GM21786 (cell line): ENCODE results near the gene SCAF11.

ENCODE experiments used
- ATAC-seq: cut with Tn5 transposase; IDR thresholded peaks from one replicate; pipeline ENCODE4 v1.9.1; 2021; ENCODE audit not compliant: unreplicated experiment

The SCAF11 gene

DNA sequence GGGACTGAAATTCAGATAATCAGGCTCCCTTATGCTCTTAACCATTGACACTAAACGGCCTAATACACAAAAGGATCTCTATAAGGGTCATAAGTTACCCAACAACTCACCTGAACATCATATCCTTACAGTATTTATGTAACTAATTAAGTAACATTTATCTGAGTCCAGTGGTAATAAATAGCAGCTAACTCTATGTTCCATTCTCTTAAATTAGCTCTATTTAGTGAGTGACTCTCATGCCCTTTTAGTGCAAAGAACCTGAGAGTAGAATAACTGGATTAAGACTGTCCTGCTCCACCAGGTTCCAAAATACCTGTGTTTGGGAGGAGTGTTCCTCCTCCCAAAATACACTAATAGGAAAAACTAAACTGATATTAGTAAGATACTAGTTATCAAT, 9.8 kb downstream of the SCAF11 start:
- no peak for ATAC-seq

DNA sequence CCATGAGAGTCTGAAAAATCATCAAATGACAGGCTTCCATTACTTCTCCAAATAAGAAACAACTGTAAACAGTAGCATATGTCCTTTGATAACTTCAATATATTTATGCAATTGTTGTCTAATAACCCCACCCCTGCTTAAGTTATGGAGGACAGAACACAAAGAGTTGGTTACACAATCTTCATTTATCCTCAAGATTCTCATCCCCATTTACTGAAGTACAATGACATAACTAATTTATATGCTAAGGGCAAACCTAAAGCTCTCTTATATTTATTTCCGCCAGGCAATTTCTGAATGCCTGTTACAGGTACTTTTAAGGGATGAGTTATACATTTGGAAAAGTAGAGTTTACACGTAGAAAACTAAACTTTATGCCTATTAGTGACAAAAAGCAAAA, 12.3 kb downstream of the SCAF11 start:
- no peak for ATAC-seq

DNA sequence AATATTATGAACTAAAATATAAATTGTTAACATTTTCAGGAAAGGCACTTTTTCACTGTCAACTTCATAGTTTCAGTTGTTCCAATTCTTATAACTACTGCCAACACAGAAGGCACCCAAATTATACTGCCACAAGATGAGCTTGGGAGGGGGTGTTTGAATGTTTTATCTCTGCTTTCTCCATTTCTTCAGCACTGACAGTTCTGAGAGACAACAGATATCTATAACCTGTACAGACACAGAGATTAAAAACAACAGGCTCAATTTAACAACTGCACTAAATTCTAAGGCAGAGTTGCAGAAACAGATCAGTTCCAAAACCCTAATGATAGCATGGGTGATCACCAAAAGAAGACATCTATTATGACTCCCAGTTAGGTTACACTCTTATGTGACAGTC, 12.8 kb downstream of the SCAF11 start:
- ATAC-seq: no peak

DNA sequence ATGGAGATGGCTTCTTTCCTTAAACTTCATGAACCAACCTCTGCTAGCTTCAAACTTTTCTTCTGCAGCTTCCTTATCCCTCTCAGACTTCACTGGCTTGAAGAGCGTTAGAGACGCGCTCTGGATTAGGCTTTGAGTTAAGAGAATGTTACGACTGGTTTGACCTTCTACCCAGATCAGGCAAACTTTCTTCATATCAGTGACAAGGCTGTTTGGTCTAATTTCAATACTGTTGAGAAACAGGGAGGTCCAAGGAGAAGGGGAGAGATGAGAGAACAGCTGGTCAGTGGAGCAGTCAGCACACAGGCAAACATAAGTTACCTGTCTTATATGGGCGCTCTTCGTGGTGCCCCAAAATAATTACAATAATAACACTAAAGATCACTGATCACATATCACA, 14.9 kb downstream of the SCAF11 start:
- no peak for ATAC-seq

DNA sequence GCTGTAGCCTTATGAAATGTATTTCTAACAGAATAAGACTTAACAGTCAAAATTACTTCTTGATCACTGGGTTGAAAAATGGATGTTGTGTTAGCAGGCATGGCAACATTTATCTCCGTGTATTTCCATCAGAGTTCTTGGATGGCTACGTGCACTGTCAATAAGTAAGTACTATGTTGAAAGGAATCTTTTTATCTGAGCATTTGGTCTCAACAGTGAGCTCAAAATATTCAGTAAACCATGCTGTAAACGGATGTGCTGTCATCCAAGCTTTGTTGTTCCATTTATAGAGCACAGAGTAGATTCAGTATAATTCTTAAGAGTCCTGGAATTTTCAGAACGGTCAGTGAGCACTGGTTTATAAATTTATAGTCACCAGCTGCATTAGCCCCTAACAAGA, 15.5 kb downstream of the SCAF11 start:
- no peak for ATAC-seq

DNA sequence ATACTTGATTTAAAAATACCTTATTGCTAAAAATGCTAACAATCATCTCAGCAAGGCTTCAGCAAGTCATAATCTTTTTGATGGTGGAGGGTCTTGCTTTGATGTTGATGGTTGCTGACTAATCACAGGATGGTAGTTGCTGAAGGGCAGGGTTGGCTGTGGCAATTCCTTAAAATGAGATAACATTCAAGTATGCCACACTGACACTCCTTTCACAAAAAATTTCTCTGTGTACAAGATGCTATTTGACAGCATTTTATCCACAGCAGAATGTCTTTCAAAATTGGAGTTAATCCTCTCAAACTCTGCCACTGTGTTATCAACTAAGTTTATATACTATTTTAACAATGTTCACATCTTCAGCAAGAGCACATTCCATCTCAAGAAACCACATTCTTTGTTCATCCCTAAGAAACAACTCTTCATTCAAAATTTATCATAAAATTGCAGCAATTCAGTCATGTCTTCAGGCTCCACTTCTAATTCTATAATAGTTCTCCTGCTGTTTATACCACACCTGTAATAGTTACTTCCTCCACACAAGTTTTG, 16.1 kb downstream of the SCAF11 start:
- no peak for ATAC-seq

DNA sequence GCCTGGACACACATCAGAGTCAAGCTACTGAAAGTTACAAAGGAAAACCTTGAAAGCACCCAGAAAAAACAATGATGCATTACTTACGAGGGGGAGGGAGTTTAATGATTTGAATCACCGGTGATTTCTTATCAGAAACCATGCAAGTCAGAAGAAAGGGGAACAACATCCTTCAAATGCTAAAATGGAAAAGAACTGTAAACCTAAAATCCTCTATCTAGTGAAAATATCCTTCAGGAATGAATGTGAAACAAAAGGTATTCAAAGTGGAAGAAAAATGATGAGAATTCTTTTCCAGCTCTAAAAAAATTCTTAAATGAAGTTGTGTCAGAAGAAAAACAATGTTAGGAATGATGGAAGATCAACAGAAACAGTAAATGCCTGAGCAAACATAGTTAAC, 16.8 kb downstream of the SCAF11 start:
- no peak for ATAC-seq

DNA sequence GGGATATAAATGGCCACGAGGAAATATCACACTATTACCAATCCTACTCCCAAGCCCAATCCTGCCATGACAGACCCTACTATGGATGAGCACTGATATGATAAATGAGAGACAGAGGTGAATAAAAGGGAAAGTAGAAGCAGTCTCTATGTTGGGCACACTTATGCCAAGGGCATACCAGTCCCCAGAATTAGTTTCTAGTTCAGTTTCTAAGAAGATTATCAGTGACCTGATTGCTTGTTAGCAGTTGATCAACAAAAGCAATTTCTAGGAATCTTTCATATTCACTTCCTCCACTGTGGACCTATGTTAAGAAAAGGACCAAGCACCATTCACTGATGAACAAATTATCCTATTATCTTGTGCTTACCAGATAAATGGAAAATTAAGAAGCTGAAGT, 20.0 kb downstream of the SCAF11 start:
- no peak for ATAC-seq

DNA sequence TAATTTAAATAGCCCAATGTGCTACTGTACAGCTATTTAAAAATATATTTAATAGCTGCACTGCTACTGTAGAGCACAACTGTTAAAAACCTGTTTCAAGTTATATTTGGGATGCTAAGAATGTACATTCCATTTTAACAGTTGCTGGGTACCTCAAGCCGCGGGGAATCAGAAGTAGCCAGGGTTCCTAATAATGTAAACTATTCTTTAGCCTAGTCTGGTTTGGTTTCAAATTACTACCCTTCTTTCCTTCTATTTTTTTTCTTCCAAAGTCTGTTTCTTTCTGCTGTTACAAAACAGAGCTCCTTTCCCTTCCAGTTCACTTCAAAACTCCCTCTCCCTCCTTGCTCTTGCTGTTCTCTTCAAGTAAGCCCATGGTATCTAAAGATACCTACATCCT, 21.3 kb downstream of the SCAF11 start:
- ATAC-seq: no peak

DNA sequence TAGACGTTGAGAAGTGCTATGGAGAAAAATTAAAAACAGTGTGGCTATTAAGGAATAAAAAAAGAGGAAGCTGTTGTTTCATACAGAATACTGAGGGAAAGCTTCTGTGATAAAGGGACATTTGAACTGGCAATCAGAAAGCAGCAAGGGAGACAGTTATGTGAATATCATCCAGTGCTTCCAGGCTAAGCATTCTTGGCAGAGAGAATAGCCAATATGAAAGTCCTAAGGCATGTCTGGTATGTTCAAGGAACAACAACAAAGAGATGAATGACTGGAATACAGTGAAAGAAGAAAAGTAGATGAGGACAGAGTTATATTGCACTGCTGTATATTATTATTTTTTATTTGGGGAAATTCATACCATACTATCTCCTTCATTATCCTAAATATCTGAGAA, 23.9 kb downstream of the SCAF11 start:
- no peak for ATAC-seq

DNA sequence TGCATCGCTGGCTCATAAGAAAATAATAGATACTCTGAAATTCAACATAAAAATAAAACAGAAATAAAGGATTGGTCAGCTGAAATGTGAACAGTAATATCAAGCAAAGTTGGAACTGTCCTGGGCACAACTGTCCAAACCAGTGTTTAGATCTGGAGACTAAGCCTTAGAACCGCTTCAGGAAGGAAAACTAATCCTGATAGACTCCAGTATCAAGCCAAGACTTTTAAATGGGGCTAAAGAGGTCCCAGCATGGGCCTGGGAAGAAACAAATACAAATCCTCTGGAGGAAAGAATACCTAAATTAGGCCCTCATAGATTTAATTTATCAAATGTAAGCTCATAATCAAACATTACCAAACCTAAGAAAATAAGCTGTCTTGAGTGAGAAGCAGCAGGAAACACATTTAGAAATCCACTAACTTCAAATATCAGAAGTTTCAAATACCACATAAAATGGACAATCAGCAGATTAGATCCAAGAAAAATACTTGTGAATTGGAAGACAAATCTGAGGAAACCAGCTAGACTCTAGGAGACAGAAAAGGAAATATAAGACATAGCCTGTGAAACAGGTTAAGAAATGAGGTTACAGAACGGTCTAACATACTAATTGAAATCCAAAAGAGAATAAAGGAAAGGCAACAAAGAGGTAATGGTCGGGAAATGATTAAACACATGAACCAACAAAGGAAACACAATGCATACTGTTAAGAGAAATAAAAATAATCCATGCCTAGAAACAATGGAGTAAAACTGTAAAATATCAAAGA, 27.6 kb downstream of the SCAF11 start:
- ATAC-seq: no peak

DNA sequence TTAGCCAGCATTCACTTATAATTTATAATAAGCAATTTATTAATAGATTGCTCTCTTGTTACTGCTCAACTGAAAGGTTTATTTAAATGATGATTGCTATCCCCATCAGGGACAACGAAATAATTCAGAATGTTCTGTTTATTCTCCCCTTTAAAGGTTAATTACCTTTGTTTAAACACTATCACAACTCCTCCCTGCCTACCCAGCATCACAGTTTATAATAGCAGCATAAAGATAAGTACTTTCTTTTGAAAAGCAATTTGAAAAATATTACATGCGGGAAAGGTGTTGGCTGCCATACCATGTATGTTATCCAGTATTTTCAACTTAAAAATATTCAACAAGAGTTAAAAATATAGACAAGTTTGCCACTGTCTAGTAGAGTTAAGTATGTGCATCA, 30.6 kb downstream of the SCAF11 start:
- no peak for ATAC-seq

DNA sequence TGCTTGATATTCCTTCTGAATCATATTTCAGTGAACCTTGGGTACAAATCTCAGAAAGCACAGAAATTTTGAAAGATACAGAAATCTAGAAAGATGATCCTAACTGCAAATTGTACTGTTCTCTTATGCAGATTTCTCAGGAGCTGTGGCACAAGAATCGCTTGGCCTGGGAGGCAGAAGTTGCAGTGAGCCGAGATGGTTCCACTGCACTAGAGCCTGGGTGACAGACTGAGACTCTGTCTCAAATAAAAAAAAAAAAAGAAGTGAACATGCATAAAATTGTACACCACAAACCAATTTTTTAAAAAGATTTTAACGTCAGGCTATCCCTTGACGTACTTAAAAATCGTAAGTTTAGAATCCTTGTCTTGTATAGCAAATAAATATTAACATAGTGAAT, 31.3 kb downstream of the SCAF11 start:
- ATAC-seq: no peak

DNA sequence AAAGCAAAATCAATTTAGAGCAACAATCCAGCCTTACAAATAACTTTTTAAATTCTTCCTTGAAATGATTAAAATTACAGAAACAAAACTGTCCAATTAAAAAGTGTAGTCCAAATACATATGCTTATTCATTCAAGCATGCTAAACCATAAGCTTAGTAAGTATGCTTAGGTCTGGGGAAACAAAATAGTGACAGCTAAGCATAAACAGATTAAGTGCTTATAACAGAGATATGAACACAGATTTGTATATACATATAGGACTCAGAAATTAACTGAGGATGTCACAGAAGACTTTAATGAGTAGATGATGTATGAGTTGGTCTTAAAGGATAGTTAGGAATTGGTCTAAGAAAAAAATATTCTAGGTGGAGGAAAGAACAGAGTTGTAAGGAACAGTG, 41.8 kb downstream of the SCAF11 start:
- no peak for ATAC-seq

DNA sequence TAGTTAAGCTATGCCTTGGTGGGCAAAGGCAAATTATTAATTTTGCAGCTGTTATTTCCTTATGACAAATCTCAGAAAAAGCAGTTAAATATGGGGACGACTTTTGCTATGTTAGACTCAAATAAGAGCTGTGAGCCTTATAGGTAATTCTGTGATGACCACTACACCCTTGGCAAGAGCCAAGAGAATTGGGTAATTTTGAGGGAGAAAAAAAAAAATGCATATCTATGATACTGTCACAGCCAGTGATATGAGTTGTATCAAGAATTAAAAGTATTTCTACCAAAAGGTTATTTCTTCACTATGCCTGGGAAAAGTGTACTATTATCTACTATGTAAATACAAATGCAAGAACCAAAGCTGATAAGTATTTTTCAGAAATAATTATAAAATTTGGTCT, 43.9 kb downstream of the SCAF11 start:
- ATAC-seq: no peak

DNA sequence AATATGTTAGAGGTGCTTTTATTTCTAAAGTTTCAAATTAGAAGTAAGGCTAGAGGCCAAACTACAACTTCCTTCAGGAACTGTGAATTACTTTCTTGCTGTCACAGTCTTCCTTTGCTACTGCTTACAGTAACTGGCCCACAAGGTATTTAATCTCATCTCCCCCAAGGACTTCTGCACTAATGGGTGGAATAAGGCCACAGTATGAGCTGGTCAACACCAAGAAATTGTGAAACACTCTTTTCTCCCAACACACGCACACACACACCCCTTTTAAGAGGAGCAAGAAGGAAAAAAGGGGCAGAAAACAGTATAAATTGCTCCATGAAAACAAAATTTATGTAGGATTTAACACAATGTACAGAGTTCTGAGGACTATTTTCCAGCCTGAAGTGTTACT, 45.6 kb downstream of the SCAF11 start:
- no peak for ATAC-seq

DNA sequence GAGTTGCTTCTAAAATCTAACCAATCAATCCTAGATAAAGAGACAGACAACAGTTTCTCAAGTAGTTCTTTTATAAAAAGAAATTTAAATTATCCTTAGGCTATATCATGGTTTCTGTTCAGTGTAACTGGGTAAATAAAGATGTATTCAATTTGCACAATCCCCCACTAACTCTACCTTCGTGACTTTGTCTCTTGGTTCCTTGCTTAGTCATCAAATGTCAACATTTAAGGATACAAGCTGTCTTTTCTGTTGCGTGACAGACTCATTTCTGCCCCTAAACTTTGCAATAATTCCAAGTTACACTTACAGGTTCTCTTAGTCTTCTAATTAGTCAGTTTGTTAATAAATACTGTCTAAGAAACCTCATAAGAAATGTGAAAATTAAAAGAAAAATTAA, 50.6 kb downstream of the SCAF11 start:
- no peak for ATAC-seq

DNA sequence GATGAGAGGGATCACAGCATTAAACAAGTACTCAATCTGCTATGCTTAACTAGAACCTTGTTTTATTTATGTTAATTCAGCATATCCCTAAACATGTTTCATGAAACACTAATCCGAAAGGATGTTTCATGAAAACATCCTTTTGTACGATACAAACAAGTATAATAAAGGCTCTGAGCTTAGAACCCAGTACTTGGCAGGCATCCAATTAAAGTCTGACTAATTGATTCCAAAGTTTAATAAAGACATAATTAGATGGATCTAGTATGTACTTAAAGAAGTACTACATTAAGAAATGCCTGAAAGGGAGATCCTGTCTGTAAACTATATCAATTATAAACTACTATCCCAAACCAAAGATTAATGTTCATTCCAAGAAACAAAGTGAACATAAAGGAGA, 51.8 kb downstream of the SCAF11 start:
- no peak for ATAC-seq

DNA sequence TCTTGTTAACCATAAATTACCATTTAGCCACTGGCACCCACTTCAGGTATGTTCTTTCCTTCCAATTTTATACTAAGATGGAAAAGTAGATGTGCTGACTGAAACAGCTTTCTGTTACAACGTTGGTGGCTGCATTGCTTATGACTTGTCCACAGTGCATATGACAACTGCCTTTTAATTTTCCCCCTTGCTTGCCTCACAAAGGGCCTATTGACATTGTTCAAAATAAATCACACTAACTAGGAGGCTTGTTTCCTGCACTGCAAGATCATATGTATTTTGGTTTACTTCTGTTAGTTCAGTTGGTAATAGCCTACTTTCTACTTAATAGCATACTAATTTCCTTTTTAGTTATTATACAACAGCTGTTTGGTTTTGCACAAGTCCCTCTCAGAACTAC, 55.4 kb downstream of the SCAF11 start:
- no peak for ATAC-seq

DNA sequence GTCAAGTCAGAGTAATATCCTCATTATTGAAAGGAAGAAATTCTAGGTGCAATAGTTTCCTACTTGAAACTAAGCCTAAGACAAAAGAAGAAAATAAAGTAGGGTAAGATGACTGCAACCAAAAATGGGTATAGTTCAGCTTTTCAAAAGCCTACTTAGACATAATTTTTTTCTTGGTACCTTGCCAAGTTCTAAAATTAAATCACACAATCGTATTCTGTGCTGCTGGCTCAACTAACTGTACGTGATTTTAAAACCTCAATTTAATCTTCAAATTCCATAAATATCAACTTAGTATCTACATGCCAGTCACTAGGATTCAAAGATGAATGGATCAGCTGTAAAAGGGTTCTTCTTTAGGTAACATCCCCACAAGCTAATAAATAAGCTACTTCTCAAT, 56.9 kb downstream of the SCAF11 start:
- ATAC-seq: no peak

DNA sequence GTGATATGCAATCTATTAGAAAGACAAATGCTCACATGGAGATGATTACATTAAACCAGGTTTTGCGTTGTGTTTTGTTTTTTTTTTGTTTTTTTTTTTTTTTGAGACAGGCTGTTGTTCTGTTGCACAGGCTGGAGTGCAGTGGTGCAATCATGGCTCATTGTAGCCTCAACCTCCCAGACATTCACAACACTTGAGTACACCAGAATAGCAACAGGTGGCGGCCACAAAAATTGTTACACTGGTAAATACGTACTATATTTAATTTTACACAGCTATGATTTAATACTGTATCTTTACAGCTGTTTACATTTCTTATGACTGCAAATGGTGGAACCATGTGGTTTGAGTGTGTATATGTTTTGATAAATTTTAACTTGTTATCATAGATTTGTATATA, 60.0 kb downstream of the SCAF11 start:
- no peak for ATAC-seq

DNA sequence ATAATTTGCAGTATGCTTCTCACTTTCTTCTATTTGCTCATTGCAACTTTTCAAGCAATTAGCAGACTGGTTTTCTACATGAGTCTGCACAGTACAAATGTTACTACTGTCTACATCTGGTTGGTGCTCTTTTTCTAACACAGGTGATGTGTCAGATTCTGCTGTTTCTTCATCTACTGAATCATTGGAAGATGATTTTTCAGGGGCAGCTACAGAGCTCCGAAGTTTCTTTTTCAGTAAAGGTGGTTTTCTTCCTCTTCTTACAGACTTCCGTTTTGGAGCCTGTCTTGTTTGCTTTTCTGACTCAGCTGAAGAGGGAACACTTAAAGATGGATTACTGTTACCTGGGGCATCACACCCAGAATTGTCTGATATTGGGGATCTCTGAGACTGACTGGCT, 62.1 kb downstream of the SCAF11 start:
- ATAC-seq: no peak

DNA sequence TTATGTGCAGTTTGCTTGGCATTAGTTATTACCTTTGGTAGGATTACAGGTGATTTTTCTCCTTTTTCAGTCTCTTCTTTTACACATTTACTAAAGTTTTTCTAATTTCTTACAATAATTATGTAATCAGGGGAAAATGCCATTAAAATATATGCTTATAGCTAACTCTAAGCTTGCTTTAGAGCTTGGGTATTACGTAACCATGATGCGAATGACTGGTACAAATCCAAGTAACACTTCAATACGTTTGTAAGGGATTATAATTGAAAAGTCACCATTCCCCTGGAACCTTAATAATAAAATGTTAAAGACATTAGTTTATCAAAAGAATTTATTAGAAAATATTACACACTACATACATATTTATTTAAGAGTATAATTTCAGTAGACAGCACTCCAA, 71.6 kb downstream of the SCAF11 start:
- ATAC-seq: no peak
